Neutrophil (primary cell): Measurements from ENCODE around the gene RYR2.
"Not testable (repeated sequence)": the region's sequence is repeated elsewhere in the genome, so short reads cannot be mapped to it uniquely, and the experiment has no call there.

Experiments used
- H3K27ac ChIP-seq: fragments of 200-600 bp; sonication (generic); 2 replicates; pipeline ENCODE4 v1.5.1; 2016; ENCODE audit warnings: mild to moderate bottlenecking, moderate library complexity
- H3K27me3 ChIP-seq: fragments of 200-600 bp; sonication (generic); 2 replicates; pipeline ENCODE4 v1.6.0; 2016; ENCODE audit warnings: mild to moderate bottlenecking
- H3K36me3 ChIP-seq: fragments of 200-600 bp; sonication (generic); 2 replicates; pipeline ENCODE4 v1.5.1; 2017
- H3K4me1 ChIP-seq, 2 experiments: fragments of 200-600 bp in 1 of 2; sonication (generic) in 1 of 2; 1 replicate in 1 of 2; 2 replicates in 1 of 2; pipeline versions ENCODE4 v1.5.1 to v1.6.1; 2013 to 2016; ENCODE audit warnings: low read depth in 1 of 2, low read length in 1 of 2, mild to moderate bottlenecking in 1 of 2, moderate library complexity in 1 of 2; ENCODE audit not compliant: control insufficient read depth in 1 of 2, insufficient read depth in 1 of 2
- H3K4me3 ChIP-seq, 2 experiments: fragments of 200-600 bp in 1 of 2; sonication (generic) in 1 of 2; 1 replicate in 1 of 2; 2 replicates in 1 of 2; pipeline ENCODE4 v1.5.1; 2013 to 2016; ENCODE audit warnings: low read depth in 1 of 2, low read length in 1 of 2, mild to moderate bottlenecking in 1 of 2, moderate library complexity in 1 of 2
- H3K9me3 ChIP-seq: fragments of 200-600 bp; sonication (generic); 2 replicates; pipeline ENCODE4 v1.5.1; 2016
- CTCF ChIP-seq: fragments of 200-600 bp; sonication (generic); IDR thresholded peaks from 2 replicates; pipeline ENCODE4 v1.5.1; 2016; ENCODE audit warnings: antibody characterized with exemption

Gene RYR2

GRCh38 chr1:237841485-237841884, 799.5 kb downstream of the RYR2 start:
- H3K9me3 ChIP-seq: no peaks in the 10 kb centered on the region
- H3K4me1 ChIP-seq: no peaks in the 10 kb centered on the region
- H3K27me3 ChIP-seq: no peaks in the 10 kb centered on the region
- no peaks in the 10 kb centered on the region for H3K36me3 ChIP-seq
- no peak overlapping the region for H3K4me3 ChIP-seq
- TF ChIP-seq CTCF: no peak
- H3K27ac ChIP-seq: no peak overlapping the region

- H3K9me3 ChIP-seq, H3K36me3 ChIP-seq, H3K4me3 ChIP-seq, H3K27me3 ChIP-seq, H3K27ac ChIP-seq, H3K4me1 ChIP-seq: not testable (repeated sequence)
These were observed 801.5 kb downstream of the RYR2 start for GRCh38 chr1:237843516-237843915.

GRCh38 chr1:237851210-237851845, 809.3 kb downstream of the RYR2 start:
- Histone ChIP-seq H3K4me3 (no peak overlapping the region), H3K36me3 (no peaks in the 10 kb centered on the region), H3K27ac (no peak overlapping the region), H3K4me1 (no peaks in the 10 kb centered on the region), H3K9me3 (no peaks in the 10 kb centered on the region), H3K27me3 (no peaks in the 10 kb centered on the region)
- TF ChIP-seq CTCF: no peak

GRCh38 chr1:237852342-237852741, 810.4 kb downstream of the RYR2 start:
- H3K4me3 ChIP-seq: no peak overlapping the region

GRCh38 chr1:237857455-237857854, 815.5 kb downstream of the RYR2 start:
- Histone ChIP-seq H3K4me3 (no peak overlapping the region), H3K4me1 (no peaks in the 10 kb centered on the region), H3K27me3 (no peaks in the 10 kb centered on the region), H3K9me3 (no peaks in the 10 kb centered on the region), H3K36me3 (no peaks in the 10 kb centered on the region), H3K27ac (no peak overlapping the region)
- no peak for TF ChIP-seq CTCF

More at GRCh38 chr1:237852342-237852741, 810.4 kb downstream of the RYR2 start:
- Histone ChIP-seq H3K9me3 (no peaks in the 10 kb centered on the region), H3K27ac (no peak overlapping the region), H3K4me1 (no peaks in the 10 kb centered on the region), H3K36me3 (no peaks in the 10 kb centered on the region), H3K27me3 (no peaks in the 10 kb centered on the region)
- no peak for TF ChIP-seq CTCF

- no peak for TF ChIP-seq CTCF
- Histone ChIP-seq H3K27me3 (peaks cover 3% of the 10 kb centered on the region), H3K4me3 (no peak overlapping the region), H3K9me3 (no peaks in the 10 kb centered on the region), H3K27ac (no peak overlapping the region), H3K36me3 (no peaks in the 10 kb centered on the region), H3K4me1 (no peaks in the 10 kb centered on the region)
These were observed 817.0 kb downstream of the RYR2 start for GRCh38 chr1:237858992-237859391.
